GM10266 (cell line): ENCODE data around the gene CYB5D1.

Source experiments
- DNase-seq: peaks from one replicate; pipeline ENCODE4 v3.0.0; 2012; ENCODE audit errors: extremely low spot score
- CTCF ChIP-seq: IDR thresholded peaks from 2 replicates; pipeline ENCODE4 v1.5.1; 2012; ENCODE audit warnings: mild to moderate bottlenecking, low read depth; ENCODE audit not compliant: control insufficient read depth, insufficient read depth; ENCODE audit errors: missing control alignments

Gene CYB5D1

GRCh38 chr17:7885367-7886226, 27.8 kb downstream of the CYB5D1 start:
- peak; percentile 85 for DNase-seq
- TF ChIP-seq CTCF: no peak

- TF ChIP-seq CTCF: no peak
- DNase-seq: peak; percentile 62
These were observed 28.6 kb downstream of the CYB5D1 start for GRCh38 chr17:7886227-7887037.

- no peak for DNase-seq
- no peak for TF ChIP-seq CTCF
These were observed 29.3 kb downstream of the CYB5D1 start for GRCh38 chr17:7887038-7887481.

GRCh38 chr17:7887482-7888183, 29.8 kb downstream of the CYB5D1 start:
- no peak for TF ChIP-seq CTCF
- peak; percentile 91 for DNase-seq

- TF ChIP-seq CTCF: no peak
- no peak for DNase-seq
These were observed 30.5 kb downstream of the CYB5D1 start, which contains the start of gene CHD3 for GRCh38 chr17:7888184-7888920. Gene CHD3, plus strand, starts transcription at chr17:7888789. Its CDS starts 212 bp downstream, at chr17:7889001.

GRCh38 chr17:7889166-7889955, 31.6 kb downstream of the CYB5D1 start:
- DNase-seq: no peak
- TF ChIP-seq CTCF: no peak
